Fibroblast of pulmonary artery (primary cell): ENCODE results near the gene RNF220.

Experiments
- DNase-seq: peaks from one replicate; pipeline ENCODE4 v3.0.0-alpha.2; 2010; ENCODE audit warnings: low read depth
- H3K4me3 ChIP-seq: replicated peaks from 2 replicates; pipeline ENCODE4 v1.5.1; 2011; ENCODE audit warnings: low read depth, mild to moderate bottlenecking, control low read depth, low read length, moderate library complexity
- CTCF ChIP-seq: IDR thresholded peaks from 2 replicates; pipeline ENCODE4 v1.5.1; 2011; ENCODE audit warnings: mild to moderate bottlenecking, control low read depth, low read length, inconsistent platforms; ENCODE audit errors: missing control alignments

RNF220 gene

GRCh38 chr1:44637702-44638411, 232.8 kb downstream of the RNF220 start:
- DNase-seq, result no peak
- TF ChIP-seq CTCF, result no peak
- H3K4me3 ChIP-seq, result no peak overlapping the region

- DNase-seq, result no peak
- TF ChIP-seq CTCF, result no peak
- no peak overlapping the region for H3K4me3 ChIP-seq
Observed at GRCh38 chr1:44640200-44640853, 235.3 kb downstream of the RNF220 start.

- DNase-seq, result no peak
- TF ChIP-seq CTCF, result no peak
- no peak overlapping the region for H3K4me3 ChIP-seq
Observed at GRCh38 chr1:44641126-44642102, 236.4 kb downstream of the RNF220 start.

GRCh38 chr1:44642255-44642654, 237.2 kb downstream of the RNF220 start:
- H3K4me3 ChIP-seq, result no peak overlapping the region
- no peak for TF ChIP-seq CTCF
- no peak for DNase-seq

- H3K4me3 ChIP-seq, result no peak overlapping the region
- no peak for TF ChIP-seq CTCF
- DNase-seq, result no peak
Observed at GRCh38 chr1:44642925-44643324, 237.9 kb downstream of the RNF220 start.

GRCh38 chr1:44643721-44644334, 238.8 kb downstream of the RNF220 start:
- H3K4me3 ChIP-seq, result no peak overlapping the region
- no peak for TF ChIP-seq CTCF
- no peak for DNase-seq
